ENCODE measurements around the gene TRMT2B. TPM values are rescaled to one million over a fixed set of nuclear protein-coding genes. Genes with fewer than 3 reads are reported as not detected.

Gene TRMT2B
- total RNA-seq, 4 donors from 2014 or later: 11.1 to 15.9 (median 15.7) TPM

- no peak for DNase-seq (ENCODE audit: extremely low spot score)
- H3K27ac ChIP-seq (replicated peaks in 1 of 4): no peak overlapping the region
- no peak overlapping the region for H3K4me3 ChIP-seq
- no peaks in the 10 kb centered on the region for H3K4me1 ChIP-seq
- WGBS: 95% methylated on average over 1 of the region's 1 CpG
- no peak for TF ChIP-seq POLR2AphosphoS5 (IDR thresholded peaks at IDR 0.05)
- no peak for TF ChIP-seq CTCF (IDR thresholded peaks at IDR 0.05)
- TF ChIP-seq POLR2A (IDR thresholded peaks at IDR 0.05; ENCODE audit: low read depth): no peak
- intact Hi-C loops (cut with DNase I): no loop called here
- no peaks in the 10 kb centered on the region for H3K9me3 ChIP-seq
- H3K36me3 ChIP-seq: peaks cover 0 to 8% (median 0%) of the 10 kb centered on the region in 4 donors
- H3K27me3 ChIP-seq: no peaks in the 10 kb centered on the region
Measured at GRCh38 chrX:100976211-100976610, 75.7 kb downstream of the TRMT2B start.

GRCh38 chrX:100975212-100975611 is 76.7 kb downstream of the TRMT2B start:
- H3K4me3 ChIP-seq: no peak overlapping the region
- WGBS: 95% methylated on average over 3 of the region's 3 CpGs
- H3K4me1 ChIP-seq: no peaks in the 10 kb centered on the region
- no peak for DNase-seq (ENCODE audit: extremely low spot score)
- H3K36me3 ChIP-seq: no peaks in the 10 kb centered on the region
- no peaks in the 10 kb centered on the region for H3K9me3 ChIP-seq
- no peak for TF ChIP-seq POLR2AphosphoS5 (IDR thresholded peaks at IDR 0.05)
- no peak for TF ChIP-seq EP300 (IDR thresholded peaks at IDR 0.05)
- no peak for TF ChIP-seq POLR2A (IDR thresholded peaks at IDR 0.05; ENCODE audit: low read depth)
- TF ChIP-seq CTCF (IDR thresholded peaks at IDR 0.05): no peak
- no peak overlapping the region for H3K27ac ChIP-seq (replicated peaks in 1 of 4)
- H3K27me3 ChIP-seq: no peaks in the 10 kb centered on the region
- intact Hi-C loops (cut with DNase I): no loop called here

GRCh38 chrX:100973411-100973810 is 78.5 kb downstream of the TRMT2B start:
- H3K4me1 ChIP-seq: no peaks in the 10 kb centered on the region
- TF ChIP-seq EP300 (IDR thresholded peaks at IDR 0.05) (no peak), POLR2AphosphoS5 (IDR thresholded peaks at IDR 0.05) (no peak), POLR2A (IDR thresholded peaks at IDR 0.05; ENCODE audit: low read depth) (no peak), CTCF (IDR thresholded peaks at IDR 0.05) (no peak)
- H3K27ac ChIP-seq (replicated peaks in 1 of 4): no peak overlapping the region
- WGBS: 93% methylated on average over 10 of the region's 19 CpGs
- intact Hi-C loops (cut with DNase I): no loop called here
- H3K9me3 ChIP-seq: no peaks in the 10 kb centered on the region
- H3K36me3 ChIP-seq: no peaks in the 10 kb centered on the region
- DNase-seq (ENCODE audit: extremely low spot score): no peak
- no peaks in the 10 kb centered on the region for H3K27me3 ChIP-seq
- no peak overlapping the region for H3K4me3 ChIP-seq

GRCh38 chrX:100969936-100970335 is 82.0 kb downstream of the TRMT2B start:
- H3K27me3 ChIP-seq: no peaks in the 10 kb centered on the region
- H3K9me3 ChIP-seq: no peaks in the 10 kb centered on the region
- TF ChIP-seq POLR2AphosphoS5 (IDR thresholded peaks at IDR 0.05): no peak
- no peak for TF ChIP-seq POLR2A (IDR thresholded peaks at IDR 0.05; ENCODE audit: low read depth)
- no peak for DNase-seq (ENCODE audit: extremely low spot score)
- H3K36me3 ChIP-seq: no peaks in the 10 kb centered on the region
- intact Hi-C loops (cut with DNase I): no loop called here
- H3K4me1 ChIP-seq: no peaks in the 10 kb centered on the region
- 91% methylated on average over 1 of the region's 1 CpG for WGBS
- H3K27ac ChIP-seq (replicated peaks in 1 of 4): no peak overlapping the region
- H3K4me3 ChIP-seq: no peak overlapping the region

- H3K9me3 ChIP-seq: no peaks in the 10 kb centered on the region
- WGBS: 68% methylated on average over 2 of the region's 2 CpGs
- H3K36me3 ChIP-seq: no peaks in the 10 kb centered on the region
- intact Hi-C loops (cut with DNase I): no loop called here
- DNase-seq (ENCODE audit: extremely low spot score): no peak
- H3K4me3 ChIP-seq: no peak within 1 kb of the TSS
- H3K27ac ChIP-seq (replicated peaks in 1 of 4): no peak within 1 kb of the TSS
- TF ChIP-seq POLR2AphosphoS5 (IDR thresholded peaks at IDR 0.05): no peak
- no peak for TF ChIP-seq CTCF (IDR thresholded peaks at IDR 0.05)
- no peak for TF ChIP-seq POLR2A (IDR thresholded peaks at IDR 0.05; ENCODE audit: low read depth)
- TF ChIP-seq EP300 (IDR thresholded peaks at IDR 0.05): no peak
- H3K4me1 ChIP-seq: no peaks in the 10 kb centered on the region
- H3K27me3 ChIP-seq: no peaks in the 10 kb centered on the region
Measured at GRCh38 chrX:100969408-100969807, 82.5 kb downstream of the TRMT2B start, which contains the start of gene ARL13A. Gene ARL13A (plus strand): TSS chrX:100969708. CDS start chrX:100973690, 3,982 bp downstream.

All from esophagus muscularis mucosa (tissue), 4 donors.